IMR-90 (cell line): ENCODE data around the gene DNM3. TPM values are rescaled to one million over a fixed set of nuclear protein-coding genes. Genes with fewer than 3 reads are reported as not detected.

ENCODE experiments used
- ATAC-seq: fragments of 200-7000 bp; cut with Tn5 transposase; 2 replicates; pipeline ENCODE4 v1.9.1; 2020; ENCODE audit warnings: low read depth, mild to moderate bottlenecking, moderate library complexity
- BruUV-seq: library from RNA; stranded (reverse); fragments of 400-500 nt; replicated peaks from 2 replicates; lab custom pipeline; 2021; lab: Mats Ljungman, UMichigan
- CTCF ChIA-PET: fragments of 300-600 bp; formaldehyde crosslinking; extraction: SDS; loops from one replicate; lab custom pipeline; 2021; ENCODE audit warnings: antibody characterized with exemption; lab: Yijun Ruan, JAX
- POLR2A ChIA-PET: fragments of 300-600 bp; sonication (Branson Sonifier 250); formaldehyde crosslinking; loops from one replicate; lab custom pipeline; 2022; ENCODE audit warnings: antibody characterized with exemption; ENCODE audit not compliant: unreplicated experiment; lab: Charles Lee
- DNase-seq: peaks from one replicate; pipeline ENCODE4 v3.0.0; 2013
- H2AFZ ChIP-seq: replicated peaks from 2 replicates; pipeline ENCODE3; 2013; ENCODE audit warnings: low read length, mild to moderate bottlenecking; ENCODE audit not compliant: poor library complexity
- H2AK5ac ChIP-seq: 2 replicates; pipeline ENCODE4 v1.6.1; 2013; ENCODE audit warnings: low read depth, low read length, inconsistent platforms
- H2AK9ac ChIP-seq: replicated peaks from 2 replicates; pipeline ENCODE3; 2013; ENCODE audit warnings: mild to moderate bottlenecking, low read depth, low read length, moderate library complexity; ENCODE audit not compliant: poor library complexity
- H2BK120ac ChIP-seq: 2 replicates; pipeline ENCODE4 v1.6.1; 2013; ENCODE audit warnings: low read depth, low read length, inconsistent platforms
- H2BK15ac ChIP-seq: 3 replicates; pipeline ENCODE4 v1.6.1; 2013; ENCODE audit warnings: low read depth, low read length, inconsistent platforms
- H2BK20ac ChIP-seq: 2 replicates; pipeline ENCODE4 v1.6.1; 2013; ENCODE audit warnings: low read depth, mild to moderate bottlenecking, inconsistent platforms, low read length, moderate library complexity
- H2BK5ac ChIP-seq: 2 replicates; pipeline ENCODE4 v1.6.1; 2013; ENCODE audit warnings: mild to moderate bottlenecking, low read depth, low read length, inconsistent platforms; ENCODE audit not compliant: poor library complexity, severe bottlenecking
- H3K14ac ChIP-seq: replicated peaks from 2 replicates; pipeline ENCODE4 v1.6.1; 2013; ENCODE audit warnings: low read depth, low read length, inconsistent platforms
- H3K18ac ChIP-seq: 2 replicates; pipeline ENCODE4 v1.6.1; 2013; ENCODE audit warnings: low read depth, low read length, control low read depth
- H3K23ac ChIP-seq: 2 replicates; pipeline ENCODE4 v1.6.1; 2013; ENCODE audit warnings: low read depth, low read length, inconsistent platforms
- H3K27ac ChIP-seq: 2 replicates; pipeline ENCODE4 v1.5.1; 2013; ENCODE audit warnings: mild to moderate bottlenecking, control low read depth, low read length; ENCODE audit not compliant: insufficient read depth
- H3K27me3 ChIP-seq: 2 replicates; pipeline ENCODE4 v1.6.1; 2013; ENCODE audit warnings: low read length; ENCODE audit not compliant: control insufficient read depth, insufficient read depth
- H3K36me3 ChIP-seq: 2 replicates; pipeline ENCODE4 v1.6.1; 2013; ENCODE audit warnings: low read length, mixed read lengths; ENCODE audit not compliant: control insufficient read depth, insufficient read depth
- H3K4ac ChIP-seq: 2 replicates; pipeline ENCODE4 v1.6.1; 2013; ENCODE audit warnings: low read depth, low read length, inconsistent platforms
- H3K4me1 ChIP-seq: 2 replicates; pipeline ENCODE4 v1.6.1; 2013; ENCODE audit warnings: low read length, mixed read lengths; ENCODE audit not compliant: control insufficient read depth, insufficient read depth
- H3K4me2 ChIP-seq: 2 replicates; pipeline ENCODE4 v1.6.1; 2013; ENCODE audit warnings: low read depth, mild to moderate bottlenecking, control low read depth, low read length, moderate library complexity
- H3K4me3 ChIP-seq: 2 replicates; pipeline ENCODE4 v1.5.1; 2013; ENCODE audit warnings: low read depth, mild to moderate bottlenecking, control low read depth, low read length, moderate library complexity; ENCODE audit not compliant: insufficient read depth
- H3K56ac ChIP-seq: 2 replicates; pipeline ENCODE4 v1.6.1; 2013; ENCODE audit warnings: low read length, inconsistent platforms; ENCODE audit not compliant: insufficient read depth; ENCODE audit errors: extremely low read depth
- H3K79me1 ChIP-seq, 2 experiments: 2 replicates each; pipeline ENCODE4 v1.6.1; 2013; ENCODE audit warnings: low read length in 2 of 2, inconsistent platforms in 1 of 2, low read depth in 1 of 2
- H3K9ac ChIP-seq: 2 replicates; pipeline ENCODE4 v1.6.1; 2013; ENCODE audit warnings: low read depth, low read length, control low read depth
- H3K9me1 ChIP-seq: 2 replicates; pipeline ENCODE4 v1.6.1; 2013; ENCODE audit warnings: low read length, inconsistent platforms; ENCODE audit not compliant: insufficient read depth
- H3K9me3 ChIP-seq: 2 replicates; pipeline ENCODE4 v1.6.1; 2013; ENCODE audit warnings: low read length; ENCODE audit not compliant: control insufficient read depth, insufficient read depth
- H4K20me1 ChIP-seq: 2 replicates; pipeline ENCODE4 v1.6.1; 2013; ENCODE audit warnings: low read length, inconsistent platforms; ENCODE audit not compliant: insufficient read depth
- H4K5ac ChIP-seq: 2 replicates; pipeline ENCODE4 v1.6.1; 2013; ENCODE audit warnings: mild to moderate bottlenecking, low read depth, low read length, control low read depth
- H4K8ac ChIP-seq, 2 experiments: 2 replicates each; pipeline ENCODE4 v1.6.1; 2013; ENCODE audit warnings: low read depth in 2 of 2, low read length in 2 of 2, control low read depth in 1 of 2, inconsistent platforms in 1 of 2
- H4K91ac ChIP-seq: 2 replicates; pipeline ENCODE4 v1.6.1; 2013; ENCODE audit warnings: low read depth, low read length, inconsistent platforms; ENCODE audit not compliant: insufficient read depth
- CEBPB ChIP-seq: IDR thresholded peaks from 2 replicates; pipeline ENCODE4 v1.6.1; 2012; ENCODE audit warnings: low read depth, low read length, improper control_type of control experiment
- WGBS, 2 experiments: methylation state at CpG; one replicate each; pipeline versions ENCODE4 v1.1.5 to v1.1.7; 2013; ENCODE audit warnings: missing lambda C conversion rate in 2 of 2; ENCODE audit not compliant: insufficient read length in 1 of 2; ENCODE audit errors: extremely low coverage in 2 of 2; 5-methylcytosine and 5-hydroxymethylcytosine counted together
- dilution Hi-C: fragments of 300-500 bp; cut with HindIII; formaldehyde crosslinking; loops from one replicate; pipeline ENCODE4 v1.14.3; 2018; ENCODE audit warnings: low sequenced_read_pairs; ENCODE audit not compliant: unreplicated experiment
- in situ Hi-C: fragments of 300-500 bp; cut with MboI; formaldehyde crosslinking; loops from 3 replicates; pipeline ENCODE4 v1.14.3; 2019; ENCODE audit warnings: low sequenced_read_pairs, inconsistent platforms, mixed read lengths
- intact Hi-C: fragments of 100-400 bp; cut with micrococcal nuclease; formaldehyde crosslinking; loops from 2 replicates; pipeline ENCODE4 v1.10.0; 2022
- polyA plus RNA-seq, 3 experiments: library from polyadenylated mRNA; depleted of rRNA; stranded (reverse); fragments of >200 nt; gene quantifications; 2 replicates each; pipeline ENCODE4 v1.2.3, GENCODE V29; 2012; ENCODE audit warnings: low replicate concordance in 1 of 3
- total RNA-seq: library from RNA; depleted of rRNA; stranded (reverse); fragments of >200 nt; gene quantifications from 2 replicates; pipeline ENCODE4 v1.2.3, GENCODE V29; 2012

The DNM3 gene
- total and polyA plus RNA-seq, 2 of the 4 experiments (the other 2 are of a cell fraction) = 0.36 TPM

DNA sequence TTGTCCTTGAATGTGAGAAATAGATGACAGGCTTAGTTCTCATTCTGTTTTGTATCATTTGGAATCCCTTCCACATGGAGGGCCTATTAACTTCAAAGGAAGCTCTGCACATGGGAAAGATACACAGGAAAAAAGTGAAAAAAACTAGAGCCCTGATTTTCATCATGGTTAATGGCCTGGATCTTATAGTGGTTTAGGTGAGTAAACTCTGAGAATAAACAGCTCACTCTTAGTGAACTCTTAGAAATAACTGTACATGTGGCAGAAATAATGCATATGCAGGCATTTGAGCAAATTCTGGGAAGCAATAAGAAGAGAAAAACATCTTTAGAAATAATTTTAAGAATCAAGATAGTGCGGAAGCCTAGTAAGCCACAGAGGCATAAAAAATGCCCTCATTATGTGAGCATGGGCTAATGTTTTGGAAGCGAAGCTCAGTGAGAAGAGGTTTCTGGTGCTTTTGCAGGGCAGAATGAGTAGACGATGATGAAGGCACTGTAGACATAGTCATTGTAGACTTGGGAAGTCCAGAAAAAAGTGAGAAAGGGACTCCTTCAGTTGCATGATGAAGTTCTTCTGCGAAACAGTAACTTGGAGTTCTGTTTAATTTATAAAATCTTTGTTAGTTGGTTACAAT lies 279.9 kb downstream of the DNM3 start:
- Histone ChIP-seq H2BK20ac (no peak overlapping the region), H3K4me1 (no peaks in the 10 kb centered on the region), H3K56ac (no peak overlapping the region), H4K20me1 (no peaks in the 10 kb centered on the region), H3K23ac (no peak overlapping the region), H2BK5ac (no peak overlapping the region), H3K27ac (no peak overlapping the region), H4K91ac (no peak overlapping the region), H2BK15ac (no peak overlapping the region), H3K9me3 (no peaks in the 10 kb centered on the region), H3K36me3 (no peaks in the 10 kb centered on the region), H2AFZ (no peak overlapping the region), H3K4me3 (no peak overlapping the region), H2AK9ac (no peak overlapping the region), H3K9ac (no peak overlapping the region), H3K4me2 (no peak overlapping the region), H3K9me1 (no peaks in the 10 kb centered on the region), H3K14ac (no peak overlapping the region), H3K4ac (no peak overlapping the region), H2BK120ac (no peak overlapping the region), H4K8ac (no peak overlapping the region), H3K79me1 (no peaks in the 10 kb centered on the region), H4K5ac (no peak overlapping the region), H3K18ac (no peak overlapping the region), H3K27me3 (no peaks in the 10 kb centered on the region), H2AK5ac (no peak overlapping the region)
- in situ Hi-C loops = no loop called here
- ATAC-seq = no peak
- WGBS, 2 experiments = 100% methylated on average over 1 of the region's 4 CpGs; no CpG with 5 or more reads in 1 of the 2 experiments
- TF ChIP-seq CEBPB = no peak
- intact Hi-C loops = no loop called here
- no TSS peak for BruUV-seq
- no peak for DNase-seq
- ChIA-PET CTCF (no interaction called here), POLR2A (no interaction called here)
- dilution Hi-C loops = no loop called here
